GM19468 (cell line): ENCODE data around the gene ACTL7B.

Experiments
- ATAC-seq: cut with Tn5 transposase; IDR thresholded peaks from one replicate; pipeline ENCODE4 v1.9.1; 2021; ENCODE audit warnings: mild to moderate bottlenecking, moderate library complexity, moderate number of reproducible peaks; ENCODE audit not compliant: unreplicated experiment; ENCODE audit errors: extremely low read depth

ACTL7B gene

DNA sequence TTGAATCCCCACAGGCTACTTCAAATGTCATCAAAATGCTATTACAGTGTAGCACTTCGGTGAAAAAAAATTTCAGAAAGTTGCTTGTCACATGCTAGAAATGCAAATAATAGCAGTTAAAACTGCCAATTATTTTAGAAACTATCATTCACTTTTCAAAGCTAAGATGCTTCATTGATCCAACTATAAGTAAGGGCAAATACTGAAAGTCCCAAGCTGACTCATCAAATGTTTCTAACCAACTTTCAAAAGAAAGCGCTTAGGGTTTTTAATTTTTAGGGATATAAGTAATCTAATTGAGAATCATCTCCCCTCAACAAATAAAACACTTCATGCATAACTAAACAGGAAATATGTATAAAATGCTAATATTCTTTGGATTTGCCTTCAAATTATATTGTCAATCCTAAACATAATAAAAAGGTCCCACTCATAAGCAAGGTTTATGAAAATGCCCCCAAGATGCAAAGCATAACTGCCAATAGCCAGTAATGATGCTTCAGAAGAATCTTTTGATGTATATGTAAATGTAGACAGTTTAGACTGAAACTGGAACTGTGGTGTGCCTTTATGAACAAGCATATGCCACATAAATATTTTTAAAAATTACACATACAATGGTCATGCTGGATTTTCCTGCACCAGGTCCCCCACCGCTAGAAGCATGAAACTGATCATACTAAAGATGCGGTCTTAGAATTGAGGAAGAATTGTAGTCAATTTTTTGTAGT lies 18.4 kb upstream of the ACTL7B start:
- ATAC-seq: no peak

DNA sequence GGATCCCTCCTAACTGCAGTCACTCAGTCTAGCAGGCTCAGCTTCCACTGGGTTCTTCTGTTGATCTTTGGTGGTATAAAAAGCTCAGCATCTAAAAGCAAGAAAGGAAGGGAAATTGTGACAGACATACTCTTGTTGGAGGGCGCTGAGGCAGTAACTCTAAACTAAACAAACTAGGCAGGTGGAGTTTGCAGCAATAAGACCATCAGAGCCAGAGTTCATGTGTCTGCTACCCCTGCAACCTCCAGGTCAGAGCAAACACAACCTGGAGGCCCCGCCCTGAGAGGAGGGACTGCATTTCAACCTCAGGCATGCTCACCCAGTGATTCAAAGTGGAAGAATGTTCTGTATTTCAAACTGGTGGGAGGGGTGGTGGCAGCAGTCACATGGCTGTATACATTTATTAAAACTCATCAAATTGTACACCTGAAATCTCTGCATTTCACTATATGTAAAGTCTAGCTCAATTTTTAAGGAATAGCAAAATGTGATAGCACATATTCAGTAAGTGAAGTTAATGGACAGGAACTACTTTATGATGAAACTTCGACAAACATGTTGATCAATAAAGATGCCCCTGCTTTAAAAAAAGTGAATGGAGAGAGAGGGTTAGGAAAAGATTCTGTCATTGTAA lies 13.4 kb upstream of the ACTL7B start:
- no peak for ATAC-seq

DNA sequence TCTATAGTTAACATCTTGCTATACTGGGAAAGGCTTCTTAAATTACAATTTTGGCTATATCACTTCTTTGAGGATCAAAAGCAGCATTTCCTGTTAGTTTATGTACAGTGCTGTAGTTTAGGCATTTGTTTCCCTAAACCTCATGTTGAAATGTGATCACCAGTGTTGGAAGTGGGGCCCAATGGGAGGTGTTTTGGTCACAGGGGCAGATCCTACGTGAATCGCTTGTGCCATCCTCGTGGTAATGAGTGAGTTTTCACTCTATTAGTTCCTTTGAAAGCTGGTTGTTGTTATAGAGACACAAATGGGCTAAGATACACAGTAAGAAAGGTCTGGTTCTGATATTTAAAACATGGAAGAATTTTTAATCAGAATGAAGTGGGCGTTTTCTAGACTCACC lies 12.0 kb upstream of the ACTL7B start:
- ATAC-seq: no peak

DNA sequence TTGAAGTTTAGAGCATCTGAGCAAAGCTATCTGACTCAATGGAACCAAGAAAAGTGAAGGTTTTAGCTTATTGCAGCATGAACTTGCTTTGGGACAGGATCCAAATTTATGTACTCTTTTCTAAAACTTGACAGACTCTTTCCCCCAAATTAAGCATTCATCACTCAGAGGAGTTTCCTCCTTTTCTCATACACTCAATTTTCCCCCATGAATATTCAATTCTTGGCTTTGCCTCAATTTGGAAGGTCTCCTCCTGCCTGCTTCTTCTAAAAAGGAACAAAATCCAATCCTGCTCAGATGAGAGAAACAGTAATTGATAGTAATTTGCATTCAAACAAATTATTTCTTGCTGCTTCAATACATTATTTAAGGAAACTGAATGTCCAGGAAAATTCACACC lies 11.3 kb upstream of the ACTL7B start:
- no peak for ATAC-seq

DNA sequence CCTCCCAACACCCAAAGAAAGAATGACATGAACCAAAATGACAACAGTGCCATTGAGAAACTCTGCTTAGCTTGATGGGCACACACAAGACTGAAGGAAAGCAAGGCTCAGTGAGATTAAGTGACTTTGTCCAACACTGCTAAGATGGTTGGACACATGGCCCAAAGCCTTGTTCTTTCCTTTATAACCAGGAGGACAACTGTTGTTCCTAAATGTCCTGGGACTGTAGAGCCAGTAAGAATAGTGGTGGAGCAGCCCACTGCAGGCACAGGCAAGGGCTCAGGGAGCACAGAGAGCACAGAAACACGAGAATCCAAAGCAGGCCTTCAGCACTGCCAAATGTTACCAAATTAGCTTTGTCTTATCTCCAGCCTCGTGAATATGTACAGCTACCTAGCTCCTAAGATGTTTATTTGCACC lies 10.2 kb upstream of the ACTL7B start:
- ATAC-seq: no peak

DNA sequence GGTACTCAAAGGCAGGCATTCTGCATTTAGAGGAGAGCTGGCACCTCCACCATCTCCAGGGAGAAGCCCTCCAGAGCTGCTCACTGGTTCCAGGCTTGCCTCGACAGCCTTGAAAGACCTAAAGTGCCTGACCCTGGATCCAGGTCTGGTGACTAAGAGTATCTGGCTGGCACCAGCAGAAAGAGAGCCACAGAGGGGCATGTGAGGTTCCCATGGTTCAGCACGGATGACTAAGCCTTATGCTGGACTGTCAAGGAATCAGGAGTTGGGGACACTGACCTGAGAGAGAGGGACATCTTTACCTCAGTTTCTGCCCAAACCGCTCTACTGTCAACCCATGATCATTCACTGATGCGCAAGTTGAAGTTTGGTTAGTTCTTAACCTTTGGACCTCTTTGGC lies 9.3 kb upstream of the ACTL7B start:
- no peak for ATAC-seq

DNA sequence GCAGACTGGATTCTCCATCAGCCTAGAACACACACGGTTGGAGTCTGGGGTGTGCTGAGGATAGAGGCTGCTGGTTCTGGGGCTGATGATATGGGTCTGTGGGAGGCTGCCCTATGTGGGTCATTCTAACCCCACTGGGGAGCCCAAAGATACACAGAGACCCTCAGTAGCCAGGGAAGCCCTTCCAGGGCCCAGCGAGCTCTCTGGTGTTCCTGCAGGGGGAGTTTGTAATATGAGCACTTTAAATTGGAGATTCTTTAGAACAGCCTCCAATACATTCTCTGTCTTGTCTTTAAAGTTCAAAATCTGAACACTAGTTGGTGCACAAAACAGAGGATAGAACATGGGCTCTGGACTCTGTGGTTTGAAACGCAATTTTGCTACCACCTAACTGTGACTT lies 8.7 kb upstream of the ACTL7B start:
- no peak for ATAC-seq

DNA sequence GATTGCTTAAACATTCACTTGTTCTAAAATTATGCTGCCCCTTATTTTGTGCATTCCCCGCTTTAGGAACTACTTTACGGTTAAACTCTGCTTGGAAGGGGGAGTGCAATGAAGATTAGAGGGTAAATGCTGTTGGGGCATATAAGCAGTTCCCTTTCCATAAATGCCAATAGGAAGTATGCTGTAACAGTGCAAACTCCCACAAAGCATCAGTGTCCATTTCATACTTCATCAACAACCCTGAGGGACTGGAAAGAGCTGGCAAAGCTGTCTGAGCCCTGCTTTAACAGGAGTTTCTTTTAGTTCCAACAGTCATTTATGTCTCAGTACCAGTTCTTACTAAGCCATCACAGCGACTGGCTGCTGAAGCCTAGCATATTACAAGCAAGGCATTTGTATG lies 8.1 kb upstream of the ACTL7B start:
- no peak for ATAC-seq

DNA sequence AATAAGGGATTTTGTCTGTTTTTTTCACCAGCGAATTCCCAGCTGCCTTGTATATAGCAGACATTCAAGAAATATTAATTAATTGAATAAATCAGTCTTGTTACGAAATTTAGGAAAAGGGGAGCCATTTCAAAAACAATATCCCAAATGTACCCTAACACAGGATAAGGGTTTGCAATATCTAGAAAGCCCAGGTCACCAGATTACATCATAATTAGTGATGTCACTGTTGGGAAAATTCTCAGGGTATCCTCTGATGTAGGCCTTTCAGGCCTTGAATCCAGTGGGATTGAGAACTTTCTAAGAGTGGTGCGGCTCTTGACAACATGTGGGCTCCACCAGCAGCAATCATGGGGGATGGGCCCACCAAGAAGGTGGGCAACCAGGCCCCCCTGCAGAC lies 6.2 kb upstream of the ACTL7B start, which contains the start of gene ACTL7A:
TSS of gene ACTL7A (plus strand) at position 270 of the 400 bp plus-strand sequence. CDS start at position 327, 57 bp downstream.
- ATAC-seq: no peak

DNA sequence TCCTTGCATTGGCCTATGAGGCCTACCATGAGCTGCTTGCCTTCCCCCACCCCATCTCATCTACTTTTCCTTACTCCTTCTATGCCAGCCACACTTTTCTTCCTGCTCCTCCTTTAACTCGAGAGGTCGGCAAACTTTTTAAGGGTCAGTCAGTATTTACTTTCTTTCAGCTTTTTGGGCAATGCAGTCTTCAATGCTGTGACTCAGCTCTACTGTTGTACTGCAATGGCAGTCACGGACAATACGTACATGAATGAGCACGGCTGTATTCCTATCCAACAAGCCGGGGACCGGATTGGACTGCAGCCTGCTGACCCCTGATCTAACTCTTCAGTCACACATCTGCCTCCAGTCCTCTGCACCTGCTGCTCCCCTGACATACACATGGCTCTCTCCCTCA lies 5.7 kb upstream of the ACTL7B start:
- ATAC-seq: no peak

DNA sequence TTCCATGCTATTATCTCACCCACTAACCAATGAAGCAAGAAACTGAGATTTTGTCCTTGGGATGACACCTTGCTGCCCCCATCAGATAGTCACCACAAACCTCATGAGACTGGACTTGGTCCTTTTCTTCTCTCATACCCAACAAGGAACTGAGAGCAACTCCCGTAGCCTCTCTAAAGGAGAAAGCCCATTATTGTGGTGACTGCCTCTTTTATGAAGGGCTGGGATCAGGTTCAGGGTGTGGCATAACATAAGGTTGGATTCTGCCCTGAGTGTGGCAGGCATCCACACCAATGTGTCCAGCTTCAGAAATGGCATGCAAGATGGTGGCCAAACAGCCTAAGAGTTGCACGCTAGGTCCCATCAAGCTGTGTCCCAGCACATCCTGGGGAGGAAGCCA lies 5.0 kb upstream of the ACTL7B start:
- ATAC-seq: no peak

DNA sequence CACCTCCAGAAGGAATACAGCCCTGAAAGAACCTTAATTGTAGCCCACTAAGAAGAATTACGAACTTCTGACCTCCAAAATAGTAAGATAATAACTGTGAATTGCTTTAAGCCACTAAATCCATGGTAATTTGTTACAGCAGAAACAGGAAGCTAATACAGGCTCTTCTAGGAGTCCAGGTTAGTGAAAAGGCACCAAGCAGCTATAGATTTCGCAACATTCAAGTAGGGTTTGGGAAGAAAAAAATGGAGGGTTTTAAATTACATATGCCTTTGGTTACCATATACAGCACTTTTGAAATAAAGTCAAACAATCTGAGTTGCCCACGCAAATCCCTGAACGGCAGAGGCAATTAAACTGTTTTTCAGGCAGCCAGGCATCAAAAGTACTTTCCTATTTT lies 4.6 kb upstream of the ACTL7B start:
- ATAC-seq: no peak

DNA sequence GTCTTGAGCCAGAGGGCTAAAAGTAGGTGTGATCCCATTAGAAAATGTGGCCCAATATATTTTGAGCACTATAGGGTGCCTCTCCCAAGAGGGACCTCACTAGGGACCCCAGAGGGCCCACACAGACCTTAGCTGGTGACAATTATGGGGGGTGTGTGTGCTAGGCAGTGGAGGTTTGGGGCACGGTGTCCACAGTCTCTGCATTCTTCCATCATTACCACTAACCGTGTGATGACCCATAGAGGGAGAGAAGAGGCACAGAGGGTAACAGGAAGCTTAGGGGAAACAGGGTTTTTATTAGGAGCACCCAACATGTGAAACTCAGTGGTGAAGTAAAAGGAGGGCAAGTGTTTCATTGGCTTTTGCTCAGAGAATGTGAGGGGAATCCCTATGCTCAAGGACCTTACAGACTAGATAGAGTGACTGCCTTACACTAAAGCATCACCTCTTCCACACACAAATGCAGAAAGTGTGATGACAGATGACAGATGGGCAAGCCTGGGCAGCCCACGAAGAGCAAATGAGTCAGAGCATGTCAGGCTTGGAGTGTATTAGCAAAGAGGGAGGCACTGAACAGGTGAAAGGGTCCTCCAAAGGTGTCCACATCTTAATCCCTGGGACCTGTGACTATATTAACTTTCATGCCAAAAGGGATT lies 3.8 kb upstream of the ACTL7B start:
- ATAC-seq: no peak

DNA sequence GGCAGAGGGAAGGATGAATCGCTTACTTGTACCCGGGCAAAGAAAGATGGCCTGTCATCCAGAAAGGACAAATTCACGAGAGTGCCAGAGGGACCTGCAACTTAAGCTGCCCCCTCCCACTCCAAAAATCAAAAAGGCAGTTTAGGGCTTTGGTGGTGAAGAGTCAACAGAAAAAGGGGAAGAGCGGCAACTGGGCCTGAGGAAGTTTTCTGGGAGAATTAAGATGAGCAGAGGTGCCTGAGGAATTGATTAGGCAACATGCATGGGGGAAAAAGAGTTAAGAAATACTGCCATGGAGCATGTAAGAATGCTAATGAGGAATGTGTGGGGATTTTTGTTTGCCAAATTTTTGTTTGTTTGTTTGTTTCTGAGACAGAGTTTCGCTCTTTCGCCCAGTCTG lies 1.8 kb upstream of the ACTL7B start:
- no peak for ATAC-seq

DNA sequence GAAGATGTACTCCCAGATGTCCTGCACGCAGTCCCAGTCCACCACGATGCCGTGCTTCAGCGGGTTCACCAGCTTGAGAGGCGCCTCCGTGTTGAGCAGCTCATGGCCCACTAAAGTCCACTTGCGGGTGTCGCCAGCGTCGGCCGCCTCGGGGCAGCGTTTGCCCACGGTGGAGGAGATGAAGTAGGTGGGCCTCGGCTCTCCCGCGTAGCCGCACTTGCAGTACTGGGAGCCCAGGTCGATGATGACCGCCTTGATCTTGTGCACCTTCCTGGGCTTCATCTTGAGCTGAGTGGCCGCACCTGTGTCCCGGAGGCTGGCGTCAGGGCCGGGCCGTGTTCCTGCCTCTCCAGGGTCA lies 278 bp downstream of the ACTL7B start:
- ATAC-seq: no peak

DNA sequence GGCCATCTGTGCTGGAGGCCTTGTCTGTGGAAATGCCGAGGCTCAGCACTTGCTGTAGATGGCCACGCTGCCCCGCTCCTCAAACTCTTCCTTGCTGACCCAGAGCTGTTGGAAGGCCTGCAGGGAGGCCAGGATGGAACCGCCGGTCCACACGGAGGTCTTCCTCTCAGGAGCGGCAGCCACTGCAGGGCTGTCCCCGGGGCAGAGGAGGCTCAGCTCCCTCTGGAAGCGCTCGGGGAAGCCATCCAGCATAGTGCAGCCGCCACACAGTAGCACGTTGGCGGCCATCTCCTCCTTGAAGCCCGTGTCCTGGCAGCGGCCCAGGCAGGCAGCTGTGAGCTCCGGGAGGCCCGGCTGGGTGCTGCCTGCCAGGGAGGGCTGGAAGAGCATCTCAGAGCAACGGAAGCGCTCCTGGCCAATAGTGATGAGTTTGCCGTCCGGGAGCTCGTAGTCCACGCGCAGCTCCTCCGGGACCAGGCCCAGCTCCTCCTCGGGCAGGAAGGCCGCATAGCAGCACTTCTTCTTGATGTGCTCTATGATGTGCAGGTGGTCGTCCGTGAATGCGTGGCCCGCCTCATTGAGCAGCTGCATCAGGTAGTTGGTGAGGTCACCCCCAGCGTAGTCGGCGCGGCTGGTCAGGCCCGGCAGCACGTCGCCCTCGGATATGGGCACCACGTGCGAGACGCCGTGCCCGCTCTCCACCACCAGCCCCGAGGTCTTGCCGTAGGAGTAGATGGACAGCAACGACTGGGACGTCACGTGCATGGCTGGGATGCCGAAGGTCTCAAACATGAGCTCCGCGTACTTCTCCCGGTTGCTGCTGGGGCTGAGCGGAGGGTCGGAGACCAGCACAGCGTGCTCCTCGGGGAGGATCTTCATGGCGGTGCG lies 901 bp downstream of the ACTL7B start:
- ATAC-seq: no peak

DNA sequence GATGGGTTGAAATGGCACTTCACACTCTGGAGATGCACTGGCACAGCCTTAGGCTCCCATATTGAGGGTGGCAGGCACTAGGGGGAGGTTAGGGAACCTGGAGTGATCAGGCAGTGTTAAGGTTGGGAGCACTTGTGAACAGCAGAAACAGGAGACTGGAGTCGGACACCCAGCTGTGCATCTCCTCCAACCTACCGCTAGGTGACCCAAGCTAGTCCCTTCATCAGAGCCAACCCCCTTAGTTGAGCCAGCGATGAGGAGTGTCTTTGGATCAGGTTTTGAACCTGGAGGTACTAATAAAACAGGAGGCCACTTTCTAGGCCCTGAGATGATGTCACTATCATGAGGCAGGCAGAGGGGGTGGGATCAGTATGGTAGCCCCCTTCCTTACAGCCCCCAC lies 1.7 kb downstream of the ACTL7B start:
- no peak for ATAC-seq

DNA sequence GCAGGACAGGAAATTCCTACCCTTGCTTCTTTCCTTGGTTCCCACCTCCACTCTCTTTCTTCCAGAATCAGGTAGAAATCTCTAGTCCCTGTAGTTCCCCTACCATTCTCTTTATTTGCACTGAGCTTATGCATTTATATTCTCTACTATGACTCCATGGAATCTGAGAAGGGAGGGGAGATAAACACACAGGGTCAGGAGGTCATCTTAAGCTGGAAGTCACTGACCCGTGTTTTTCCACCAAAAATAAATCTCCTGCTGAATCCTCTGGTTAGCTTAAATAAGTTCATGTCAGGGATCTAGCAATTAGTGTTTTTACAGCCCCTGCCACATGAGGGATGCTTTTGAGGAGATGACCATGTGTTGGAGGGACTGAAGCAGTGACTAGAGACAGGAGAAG lies 3.7 kb downstream of the ACTL7B start:
- ATAC-seq: no peak

DNA sequence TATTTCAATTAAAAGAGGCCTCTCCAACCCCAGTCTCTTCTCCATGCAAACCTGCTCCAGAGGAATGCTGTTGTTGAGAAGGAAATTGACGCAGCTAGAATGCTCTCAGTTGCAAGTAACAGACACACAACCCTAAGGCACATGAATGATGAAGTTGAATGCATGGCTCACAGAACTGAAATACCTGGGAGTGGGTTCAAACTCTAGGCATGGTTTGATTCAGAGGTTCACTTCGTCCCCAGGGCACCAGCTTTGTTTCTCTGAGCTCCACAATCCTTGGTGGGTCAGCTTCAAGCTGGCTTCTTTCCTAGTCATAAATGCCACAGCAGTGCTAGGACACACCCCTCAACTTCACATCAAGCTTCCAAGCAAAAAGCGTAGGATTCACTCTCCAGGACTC lies 4.6 kb downstream of the ACTL7B start:
- ATAC-seq: no peak

DNA sequence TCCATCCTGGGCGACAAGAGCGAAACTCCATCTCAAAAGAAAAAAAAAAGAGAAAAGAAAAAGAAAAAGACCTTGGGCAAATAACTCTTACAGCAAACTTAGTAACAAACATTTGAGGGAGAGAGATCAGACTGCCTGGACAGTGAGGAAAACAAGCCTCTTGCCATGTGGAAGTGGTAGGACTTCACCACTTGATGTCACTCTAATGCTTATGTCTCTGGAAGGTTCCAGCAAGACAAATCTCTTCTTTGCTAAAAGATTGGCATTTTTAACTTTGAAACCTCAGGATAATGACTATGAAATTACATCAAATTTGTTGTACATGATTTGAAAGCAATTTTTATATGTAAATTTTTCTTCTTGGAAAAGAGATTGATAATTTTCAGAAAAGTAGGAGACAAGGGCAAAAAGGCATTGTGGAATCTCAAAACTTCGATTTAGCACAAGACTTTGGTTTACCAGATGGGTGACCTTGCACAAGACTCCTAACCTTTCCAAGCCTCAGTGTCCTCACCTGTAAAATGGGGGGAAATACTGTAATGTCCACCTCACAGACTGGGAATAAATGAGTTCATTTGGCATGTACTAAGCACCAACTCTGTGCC lies 5.4 kb downstream of the ACTL7B start:
- ATAC-seq: no peak
